Stimulated activated CD4-positive, alpha-beta T cell treated with anti-CD3 and anti-CD28 coated beads, Interleukin-4, amount 100 ng/mL, for 4 hours (primary cell): ENCODE results near the gene FIBCD1.

ENCODE experiments used
- DNase-seq, 2 experiments: peaks; one replicate each; pipeline ENCODE4 v3.0.0-alpha.2; 2020

FIBCD1 gene

GRCh38 chr9:130874783-130875182 is 64.3 kb downstream of the FIBCD1 start:
- no peak for DNase-seq

- DNase-seq = no peak
Measured at GRCh38 chr9:130873966-130874365, 65.1 kb downstream of the FIBCD1 start.

GRCh38 chr9:130872912-130873503 is 66.0 kb downstream of the FIBCD1 start:
- no peak for DNase-seq

DNA sequence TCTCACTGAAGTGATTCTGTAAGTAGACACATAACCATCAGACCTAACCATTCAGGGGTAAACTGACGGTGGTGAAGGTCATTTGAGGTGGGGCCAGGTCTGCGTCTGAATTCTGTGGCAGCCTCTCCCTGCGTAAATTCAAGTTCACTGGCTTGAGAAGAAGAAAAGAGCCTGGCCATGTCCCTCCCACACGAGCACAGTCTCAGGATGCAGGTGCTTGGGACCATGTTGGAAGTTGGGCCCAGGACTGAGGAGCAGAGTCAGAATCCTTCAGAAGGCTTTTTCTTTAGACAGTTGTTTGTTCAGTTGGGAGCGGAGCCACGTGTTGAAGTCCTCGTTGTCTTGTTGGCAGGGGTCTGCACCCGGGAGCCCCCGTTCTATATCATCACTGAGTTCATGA is 66.5 kb downstream of the FIBCD1 start:
- DNase-seq = no peak

GRCh38 chr9:130872093-130872492 is 67.0 kb downstream of the FIBCD1 start:
- DNase-seq = no peak

DNA sequence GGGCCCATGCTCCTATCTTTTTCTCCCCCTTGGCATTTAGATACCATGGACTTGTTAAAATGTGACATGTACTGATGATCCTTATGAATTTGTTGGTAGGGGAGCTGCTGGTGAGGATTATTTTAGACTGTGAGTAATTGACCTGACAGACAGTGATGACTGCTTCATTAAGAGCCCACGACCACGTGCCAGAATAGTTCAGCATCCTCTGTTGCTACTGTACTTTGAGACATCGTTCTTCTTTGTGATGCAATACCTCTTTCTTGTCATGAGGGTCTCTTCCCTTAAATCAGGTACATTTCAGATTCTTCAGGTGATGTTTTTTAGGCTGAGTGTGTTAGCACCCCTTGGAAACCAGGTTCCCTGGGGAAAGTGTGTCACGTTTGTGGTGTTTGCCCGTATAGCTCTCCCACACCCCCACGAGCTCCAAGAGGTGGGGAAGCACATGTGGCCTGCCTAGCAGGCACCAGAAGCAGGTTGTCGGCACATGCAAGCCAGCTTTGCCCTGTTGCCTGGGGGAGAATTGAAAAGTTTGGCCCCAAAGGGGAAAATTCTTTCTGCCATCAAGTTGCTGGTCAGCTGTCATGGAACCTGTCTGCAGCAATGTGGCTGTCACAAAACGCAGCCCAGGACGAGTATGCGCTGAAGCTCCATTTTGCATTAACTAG is 67.5 kb downstream of the FIBCD1 start:
- DNase-seq = no peak

GRCh38 chr9:130870491-130871381 is 68.3 kb downstream of the FIBCD1 start:
- DNase-seq = no peak

DNA sequence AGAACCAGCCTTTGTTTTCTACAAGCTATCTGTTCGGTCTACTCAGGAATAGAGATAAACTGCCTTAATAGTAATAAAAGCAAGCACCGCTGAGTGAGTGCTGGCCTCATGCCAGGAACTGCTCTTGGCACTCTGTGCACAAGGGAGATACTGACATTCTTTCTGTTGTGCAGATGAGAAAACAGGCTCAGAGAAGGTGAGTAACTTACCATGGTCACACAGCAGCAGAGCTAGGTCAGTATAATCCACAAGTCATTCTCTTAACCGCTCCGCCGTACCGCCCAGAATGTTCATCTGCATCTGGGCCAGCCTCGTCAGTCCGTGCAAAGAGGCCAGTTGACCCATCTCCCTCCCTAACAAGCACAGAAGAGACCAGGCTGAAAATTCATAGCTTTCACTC is 69.8 kb downstream of the FIBCD1 start:
- DNase-seq = no peak

DNA sequence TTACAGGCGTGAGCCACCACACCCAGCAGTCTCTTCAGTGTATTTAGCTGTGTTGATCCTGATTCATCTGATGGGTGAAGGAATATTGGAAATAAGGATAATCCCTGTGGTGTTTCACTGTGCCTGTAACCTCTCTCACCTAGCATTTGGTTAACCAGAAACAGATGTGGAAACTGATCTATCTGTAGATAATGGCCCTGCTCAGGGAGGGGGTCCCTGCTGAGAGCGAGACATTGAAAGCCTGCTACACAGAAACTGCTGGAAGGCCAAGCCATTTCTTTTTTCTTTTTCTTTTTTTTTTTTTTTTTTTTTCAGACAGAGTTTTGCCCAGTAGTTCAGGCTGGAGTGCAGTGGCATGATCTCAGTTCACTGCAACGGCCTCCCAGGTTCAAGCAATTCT is 70.8 kb downstream of the FIBCD1 start:
- no peak for DNase-seq

- DNase-seq = no peak
Measured at GRCh38 chr9:130867556-130867955, 71.5 kb downstream of the FIBCD1 start.

- peak; percentile 26 to 33 for DNase-seq
Measured at GRCh38 chr9:130866474-130866965, 72.5 kb downstream of the FIBCD1 start.

DNA sequence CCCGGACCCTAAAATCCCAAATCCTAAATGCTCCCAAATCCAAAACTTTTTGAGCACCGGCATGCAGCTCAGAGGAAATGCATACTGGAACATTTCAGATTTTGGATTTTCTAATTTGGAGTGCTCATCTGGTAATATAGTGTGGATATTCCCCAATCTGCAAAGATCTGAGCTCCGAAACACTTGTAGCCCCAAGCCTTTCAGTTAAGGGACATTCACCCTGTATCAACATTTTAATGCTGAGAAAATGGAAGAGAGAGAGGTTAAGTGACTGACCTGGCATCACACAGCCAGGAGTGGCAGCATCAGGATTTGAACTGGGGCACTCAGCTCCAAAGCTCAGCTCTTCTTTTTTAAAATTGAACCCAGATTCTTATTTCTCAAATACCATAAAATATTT is 73.1 kb downstream of the FIBCD1 start:
- DNase-seq = no peak

DNA sequence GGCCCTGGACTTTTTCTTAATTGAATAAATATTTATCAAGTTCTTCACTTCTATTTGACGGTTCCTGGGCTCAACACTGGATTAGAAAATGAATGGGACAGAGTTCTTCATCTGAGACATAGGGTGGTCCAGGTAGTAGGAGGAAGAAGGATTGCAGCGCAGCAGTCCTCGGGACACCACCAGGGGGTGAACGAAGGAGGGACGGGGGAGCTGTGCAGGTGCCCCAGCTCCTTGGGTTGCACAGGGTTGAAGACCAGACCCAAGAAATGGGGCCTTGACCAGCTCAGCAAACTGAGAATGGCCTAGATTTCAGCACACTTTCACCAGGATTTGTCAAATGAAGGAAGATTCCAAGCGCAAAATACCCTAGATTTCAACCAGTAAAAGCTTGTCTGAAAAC is 74.5 kb downstream of the FIBCD1 start:
- no peak for DNase-seq

DNA sequence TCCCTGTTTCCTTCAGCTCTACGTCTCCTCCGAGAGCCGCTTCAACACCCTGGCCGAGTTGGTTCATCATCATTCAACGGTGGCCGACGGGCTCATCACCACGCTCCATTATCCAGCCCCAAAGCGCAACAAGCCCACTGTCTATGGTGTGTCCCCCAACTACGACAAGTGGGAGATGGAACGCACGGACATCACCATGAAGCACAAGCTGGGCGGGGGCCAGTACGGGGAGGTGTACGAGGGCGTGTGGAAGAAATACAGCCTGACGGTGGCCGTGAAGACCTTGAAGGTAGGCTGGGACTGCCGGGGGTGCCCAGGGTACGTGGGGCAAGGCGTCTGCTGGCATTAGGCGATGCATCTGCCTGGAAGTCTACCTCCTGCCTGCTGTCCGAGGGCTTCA is 76.3 kb downstream of the FIBCD1 start:
- no peak for DNase-seq

DNA sequence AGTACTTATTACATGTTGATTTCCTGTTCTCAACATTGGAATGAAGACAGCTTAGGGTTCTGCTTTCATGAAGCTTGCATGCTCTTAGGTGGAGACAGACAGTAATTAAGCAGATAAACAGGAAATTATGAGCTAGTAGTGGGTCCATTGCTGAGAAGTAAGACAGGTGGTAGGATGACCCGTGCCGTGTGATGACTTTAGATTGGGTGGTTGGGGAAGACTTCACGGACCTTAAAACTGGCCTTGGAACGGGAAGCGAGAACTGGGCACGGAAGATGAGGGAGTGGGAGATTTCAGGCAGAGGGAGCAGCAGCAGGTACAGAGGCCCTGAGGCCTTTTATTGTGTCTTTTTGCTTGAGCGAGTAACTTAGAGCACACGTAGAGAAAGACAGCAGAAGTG is 76.8 kb downstream of the FIBCD1 start:
- DNase-seq = no peak

- DNase-seq = no peak
Measured at GRCh38 chr9:130861372-130862180, 77.5 kb downstream of the FIBCD1 start.

GRCh38 chr9:130860458-130861316 is 78.4 kb downstream of the FIBCD1 start:
- DNase-seq = no peak

DNA sequence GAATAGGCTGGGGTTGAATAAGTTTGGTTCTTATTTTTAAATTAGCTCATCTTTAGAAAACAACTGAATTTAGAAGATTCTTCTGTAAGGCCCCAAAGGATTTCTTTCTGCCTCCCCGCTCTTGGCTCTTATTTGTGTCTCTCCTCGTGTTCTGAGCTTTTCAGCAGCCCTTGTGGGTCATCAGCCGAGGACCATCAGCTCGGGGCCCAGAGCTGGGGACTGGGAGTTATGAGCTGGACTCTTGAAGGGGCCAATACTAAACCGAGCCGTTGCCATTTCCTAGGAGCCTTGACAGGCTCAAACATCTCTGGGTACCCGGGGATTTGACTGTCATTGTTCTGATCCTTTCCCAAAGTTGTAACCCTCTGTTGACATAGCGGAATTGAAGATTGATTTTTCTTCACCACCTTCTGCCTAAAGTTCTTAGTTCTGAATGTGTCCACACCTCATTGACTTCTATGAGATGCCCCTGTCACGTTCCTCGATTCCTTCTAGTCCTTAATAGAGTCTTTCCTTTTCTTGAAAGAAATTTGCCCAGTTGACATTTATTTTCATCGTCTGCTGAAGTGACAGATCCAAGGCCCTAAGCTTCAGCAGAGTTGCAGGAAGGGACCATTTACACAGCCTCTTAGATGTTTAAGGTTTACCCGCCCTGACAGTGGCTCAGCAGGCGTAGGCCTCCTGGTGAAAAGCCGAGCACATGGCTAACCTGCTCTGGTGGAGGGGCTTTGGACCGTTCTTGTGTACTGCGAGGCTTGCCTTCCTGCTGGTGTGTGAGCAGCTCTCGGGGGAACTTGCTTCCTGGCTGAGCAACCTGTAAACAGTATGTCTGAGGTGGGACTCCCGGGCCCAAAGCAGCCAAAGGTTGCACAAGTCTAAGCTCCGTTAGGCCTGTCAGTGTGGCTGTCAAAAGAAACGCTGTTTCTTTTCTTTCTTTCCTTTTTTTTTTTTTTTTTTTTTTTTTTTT is 80.0 kb downstream of the FIBCD1 start:
- no peak for DNase-seq

- DNase-seq = no peak
Measured at GRCh38 chr9:130857864-130858738, 80.9 kb downstream of the FIBCD1 start.

GRCh38 chr9:130856474-130856873 is 82.6 kb downstream of the FIBCD1 start:
- no peak for DNase-seq
